ENCODE measurements around the gene CTNND2. TPM values are rescaled to one million over a fixed set of nuclear protein-coding genes. Genes with fewer than 3 reads are reported as not detected.

The CTNND2 gene
- polyA plus RNA-seq, 1 of the 3 experiments (the other 2 are of a cell fraction), result not detected

- no peak for TF ChIP-seq NRF1 (IDR thresholded peaks at IDR 0.05; ENCODE audit: low read depth, low read length)
- TF ChIP-seq USF1 (IDR thresholded peaks at IDR 0.05; ENCODE audit: borderline replicate concordance, low read depth), result no peak
- TF ChIP-seq GABPA (IDR thresholded peaks at IDR 0.05; ENCODE audit: low read depth), result no peak
- no peak for TF ChIP-seq EP300 (IDR thresholded peaks at IDR 0.05; ENCODE audit: borderline replicate concordance in 1 of 2, low read depth in 1 of 2, low read length in 1 of 2)
- TF ChIP-seq CHD2 (IDR thresholded peaks at IDR 0.05; ENCODE audit: low read length, partially characterized antibody), result no peak
- ChIA-PET CTCF (no interaction called here), POLR2A (no interaction called here)
- H3K4me2 ChIP-seq, result no peak overlapping the region
- H3K4me1 ChIP-seq (ENCODE audit: control insufficient read depth in 1 of 2, insufficient read depth in 2 of 2, low read depth in 1 of 2, low read length in 1 of 2), result no peaks in the 10 kb centered on the region
- H3K9me2 ChIP-seq, result no peaks in the 10 kb centered on the region
- H3K27me3 ChIP-seq (ENCODE audit: insufficient read depth), result no peaks in the 10 kb centered on the region
- H4K20me1 ChIP-seq (ENCODE audit: insufficient read depth), result no peaks in the 10 kb centered on the region
- H3K9me3 ChIP-seq, result no peaks in the 10 kb centered on the region
- WGBS (ENCODE audit: low lambda C conversion rate), result 4% methylated on average over 7 of the region's 7 CpGs
- H2AFZ ChIP-seq (ENCODE audit: low read depth), result no peak overlapping the region
- no peak overlapping the region for H3K4me3 ChIP-seq (ENCODE audit: low read depth in 2 of 2, low read length in 1 of 2)
- H3K9ac ChIP-seq, result no peak overlapping the region
- H3K79me2 ChIP-seq (ENCODE audit: insufficient read depth), result no peaks in the 10 kb centered on the region
- H3F3A ChIP-seq (replicated peaks; ENCODE audit: insufficient read depth), result no peaks in the 10 kb centered on the region
- H3K36me3 ChIP-seq (replicated peaks in 1 of 2; ENCODE audit: control insufficient read depth in 1 of 2, insufficient read depth in 2 of 2, low read length in 1 of 2), result no peaks in the 10 kb centered on the region
- no peak overlapping the region for H3K27ac ChIP-seq (ENCODE audit: low read depth in 2 of 2, low read length in 1 of 2)
- DNase-seq, result no peak
Observed at GRCh38 chr5:11214864-11215644, 689.2 kb downstream of the CTNND2 start.

GRCh38 chr5:11212706-11213105 lies 691.5 kb downstream of the CTNND2 start:
- H2AFZ ChIP-seq (ENCODE audit: low read depth), result no peak overlapping the region
- DNase-seq, result no peak
- no peaks in the 10 kb centered on the region for H3K36me3 ChIP-seq (replicated peaks in 1 of 2; ENCODE audit: control insufficient read depth in 1 of 2, insufficient read depth in 2 of 2, low read length in 1 of 2)
- H3K4me3 ChIP-seq (ENCODE audit: low read depth in 2 of 2, low read length in 1 of 2), result no peak overlapping the region
- no peaks in the 10 kb centered on the region for H3K79me2 ChIP-seq (ENCODE audit: insufficient read depth)
- H3F3A ChIP-seq (replicated peaks; ENCODE audit: insufficient read depth), result no peaks in the 10 kb centered on the region
- CTCF ChIA-PET, result interaction anchor here (0.8 kb wide), 1 partner anchor 16 kb away, joined by 3 read pairs; no protein-coding TSS in a partner anchor
- no peaks in the 10 kb centered on the region for H3K9me2 ChIP-seq
- H3K4me2 ChIP-seq, result no peak overlapping the region
- H3K27me3 ChIP-seq (ENCODE audit: insufficient read depth), result no peaks in the 10 kb centered on the region
- no peaks in the 10 kb centered on the region for H3K9me3 ChIP-seq
- POLR2A ChIA-PET, result no interaction called here
- no peak overlapping the region for H3K27ac ChIP-seq (ENCODE audit: low read depth in 2 of 2, low read length in 1 of 2)
- no peak overlapping the region for H3K9ac ChIP-seq
- 8% methylated on average over 3 of the region's 3 CpGs for WGBS (ENCODE audit: low lambda C conversion rate)
- H4K20me1 ChIP-seq (ENCODE audit: insufficient read depth), result no peaks in the 10 kb centered on the region
- TF ChIP-seq GATA2 (CRISPR knock-in tag; IDR thresholded peaks at IDR 0.05) (no peak), TCF12 (IDR thresholded peaks at IDR 0.05) (no peak)
- no peaks in the 10 kb centered on the region for H3K4me1 ChIP-seq (ENCODE audit: control insufficient read depth in 1 of 2, insufficient read depth in 2 of 2, low read depth in 1 of 2, low read length in 1 of 2)

- Histone ChIP-seq H3K9me3 (no peaks in the 10 kb centered on the region), H3K4me2 (no peak overlapping the region), H3K36me3 (replicated peaks in 1 of 2; ENCODE audit: control insufficient read depth in 1 of 2, insufficient read depth in 2 of 2, low read length in 1 of 2) (no peaks in the 10 kb centered on the region), H3K9ac (no peak overlapping the region), H4K20me1 (ENCODE audit: insufficient read depth) (no peaks in the 10 kb centered on the region), H3K4me1 (ENCODE audit: control insufficient read depth in 1 of 2, insufficient read depth in 2 of 2, low read depth in 1 of 2, low read length in 1 of 2) (no peaks in the 10 kb centered on the region), H3K27me3 (ENCODE audit: insufficient read depth) (no peaks in the 10 kb centered on the region; the same call in 1 of the 2 replicates), H3F3A (replicated peaks; ENCODE audit: insufficient read depth) (no peaks in the 10 kb centered on the region), H3K27ac (ENCODE audit: low read depth in 2 of 2, low read length in 1 of 2) (no peak overlapping the region), H2AFZ (ENCODE audit: low read depth) (no peak overlapping the region), H3K4me3 (ENCODE audit: low read depth in 2 of 2, low read length in 1 of 2) (no peak overlapping the region), H3K79me2 (ENCODE audit: insufficient read depth) (no peaks in the 10 kb centered on the region), H3K9me2 (no peaks in the 10 kb centered on the region)
- ChIA-PET POLR2A (no interaction called here), CTCF (no interaction called here)
- WGBS (ENCODE audit: low lambda C conversion rate), result 11% methylated on average over 4 of the region's 4 CpGs
- no peak for DNase-seq
- TF ChIP-seq CTCF (IDR thresholded peaks at IDR 0.05) (no peak), FOSL2 (IDR thresholded peaks at IDR 0.05; ENCODE audit: borderline replicate concordance, low read depth) (no peak), MEF2A (IDR thresholded peaks at IDR 0.05; ENCODE audit: borderline replicate concordance, low read depth) (no peak), SMC3 (IDR thresholded peaks at IDR 0.05; ENCODE audit: low read depth, low read length) (no peak), GATA2 (CRISPR knock-in tag; IDR thresholded peaks at IDR 0.05) (no peak), USF1 (IDR thresholded peaks at IDR 0.05; ENCODE audit: borderline replicate concordance, low read depth) (no peak), POLR2AphosphoS5 (IDR thresholded peaks at IDR 0.05; ENCODE audit: low read depth, low read length) (no peak), REST (IDR thresholded peaks at IDR 0.05; ENCODE audit: low read depth, low read length) (no peak), NFIC (IDR thresholded peaks at IDR 0.05; ENCODE audit: borderline replicate concordance) (no peak)
Observed at GRCh38 chr5:11197726-11198125, 706.5 kb downstream of the CTNND2 start.

Measured in SK-N-SH (cell line).